K562 (cell line): ENCODE results near the gene CTRB2. TPM values are rescaled to one million over a fixed set of nuclear protein-coding genes. Genes with fewer than 3 reads are reported as not detected.

Source experiments
- polyA plus RNA-seq, 8 experiments: library from polyadenylated mRNA; depleted of rRNA in 4 of 8; stranded (reverse) in 5 of 8; unstranded in 3 of 8; fragments of >200 nt; fragmentation: Nextera tagmentation in 2 of 8; fragmentation: Illumina TruSeq in 1 of 8; extraction: Ambion mirVana in 2 of 8; extraction: Trizol in 1 of 8; gene quantifications; 2 replicates each; pipeline versions ENCODE4 v1.2.1 to v1.2.3, GENCODE V29; 2011 to 2014; ENCODE audit warnings: inconsistent platforms in 1 of 8, missing spikeins in 1 of 8
- total RNA-seq, 7 experiments: library from RNA; depleted of rRNA in 6 of 7; stranded (reverse); fragments of >200 nt in 6 of 7; fragmentation: Illumina TruSeq in 2 of 7; extraction: Trizol in 2 of 7; gene quantifications; 2 replicates each; pipeline versions ENCODE4 v1.2.1 to v1.2.3, GENCODE V29; 2011 to 2021; ENCODE audit warnings: low replicate concordance in 1 of 7

The CTRB2 gene
- total and polyA plus RNA-seq, 9 of the 15 experiments (the other 6 are each of a cell fraction or from before 2014, with no cell fraction given), result 5.1 TPM; not detected in 8

Other genes with a start within 250 kb of the CTRB2 start
- 19.6 and 35.1 TPM in 2 replicates for gene WDR59, start 222.0 kb downstream of the CTRB2 start, total RNA-seq (2014; rRNA removed)
- gene WDR59, start 222.0 kb downstream of the CTRB2 start, total RNA-seq (2014; rRNA removed; fragmentation: Illumina TruSeq; extraction: Trizol), result 32.2 and 34.7 TPM in 2 replicates
- 20.0 and 28.0 TPM in 2 replicates for gene WDR59, start 222.0 kb downstream of the CTRB2 start, total RNA-seq (2015; rRNA removed; fragmentation: Illumina TruSeq; extraction: Trizol)
- gene WDR59, start 222.0 kb downstream of the CTRB2 start, total RNA-seq (2021), result 81.3 and 94.3 TPM in 2 replicates
- gene WDR59, start 222.0 kb downstream of the CTRB2 start, polyA plus RNA-seq (2011; rRNA removed), result 119 and 126 TPM in 2 replicates
- gene WDR59, start 222.0 kb downstream of the CTRB2 start, polyA plus RNA-seq (2014; fragmentation: Illumina TruSeq; extraction: Trizol), result 47.6 and 59.0 TPM in 2 replicates
- 10 to 100 TPM; 12.7 to 16.2 TPM for gene WDR59, start 222.0 kb downstream of the CTRB2 start, polyA plus RNA-seq (2014; fragmentation: Nextera tagmentation; extraction: Ambion mirVana)
- gene WDR59, start 222.0 kb downstream of the CTRB2 start, polyA plus RNA-seq (2014; rRNA removed), result 52.2 and 57.4 TPM in 2 replicates
- 30.4 and 32.4 TPM in 2 replicates for gene ZNRF1, start 208.1 kb downstream of the CTRB2 start, total RNA-seq (2014; rRNA removed)
- 10.6 and 15.5 TPM in 2 replicates for gene ZNRF1, start 208.1 kb downstream of the CTRB2 start, total RNA-seq (2014; rRNA removed; fragmentation: Illumina TruSeq; extraction: Trizol)
- gene ZNRF1, start 208.1 kb downstream of the CTRB2 start, total RNA-seq (2015; rRNA removed; fragmentation: Illumina TruSeq; extraction: Trizol), result 17.2 and 18.8 TPM in 2 replicates
- gene ZNRF1, start 208.1 kb downstream of the CTRB2 start, total RNA-seq (2021), result 35.3 and 37.7 TPM in 2 replicates
- 19.1 and 25.1 TPM in 2 replicates for gene ZNRF1, start 208.1 kb downstream of the CTRB2 start, polyA plus RNA-seq (2011; rRNA removed)
- gene ZNRF1, start 208.1 kb downstream of the CTRB2 start, polyA plus RNA-seq (2014; fragmentation: Illumina TruSeq; extraction: Trizol), result 20.1 and 21.0 TPM in 2 replicates
- 10 to 100 TPM in 1 of 2 experiments, 1 to 10 TPM in 1; 9.5 to 20.0 TPM for gene ZNRF1, start 208.1 kb downstream of the CTRB2 start, polyA plus RNA-seq (2014; fragmentation: Nextera tagmentation; extraction: Ambion mirVana)
- gene ZNRF1, start 208.1 kb downstream of the CTRB2 start, polyA plus RNA-seq (2014; rRNA removed), result 21.8 and 23.9 TPM in 2 replicates
- gene LDHD, start 90.4 kb downstream of the CTRB2 start, total RNA-seq (2014; rRNA removed), result 0.33 and 0.73 TPM in 2 replicates
- gene LDHD, start 90.4 kb downstream of the CTRB2 start, total RNA-seq (2014; rRNA removed; fragmentation: Illumina TruSeq; extraction: Trizol), result not detected in 2 replicates
- gene LDHD, start 90.4 kb downstream of the CTRB2 start, total RNA-seq (2015; rRNA removed; fragmentation: Illumina TruSeq; extraction: Trizol), result 0.19 and 0.40 TPM in 2 replicates
- 0.69 and 0.83 TPM in 2 replicates for gene LDHD, start 90.4 kb downstream of the CTRB2 start, total RNA-seq (2021)
- 0.08 and 0.33 TPM in 2 replicates for gene LDHD, start 90.4 kb downstream of the CTRB2 start, polyA plus RNA-seq (2011; rRNA removed)
- gene LDHD, start 90.4 kb downstream of the CTRB2 start, polyA plus RNA-seq (2014; fragmentation: Illumina TruSeq; extraction: Trizol), result 0.19 and 0.25 TPM in 2 replicates
- not detected for gene LDHD, start 90.4 kb downstream of the CTRB2 start, polyA plus RNA-seq (2014; fragmentation: Nextera tagmentation; extraction: Ambion mirVana)
- gene LDHD, start 90.4 kb downstream of the CTRB2 start, polyA plus RNA-seq (2014; rRNA removed), result 0.39 and 0.86 TPM in 2 replicates
- 9.3 and 10.4 TPM in 2 replicates for gene ZFP1, start 58.6 kb downstream of the CTRB2 start, total RNA-seq (2014; rRNA removed)
- gene ZFP1, start 58.6 kb downstream of the CTRB2 start, total RNA-seq (2014; rRNA removed; fragmentation: Illumina TruSeq; extraction: Trizol), result 14.7 and 16.1 TPM in 2 replicates
- gene ZFP1, start 58.6 kb downstream of the CTRB2 start, total RNA-seq (2015; rRNA removed; fragmentation: Illumina TruSeq; extraction: Trizol), result 13.7 and 14.0 TPM in 2 replicates
- gene ZFP1, start 58.6 kb downstream of the CTRB2 start, total RNA-seq (2021), result 10.8 and 14.7 TPM in 2 replicates
- gene ZFP1, start 58.6 kb downstream of the CTRB2 start, polyA plus RNA-seq (2011; rRNA removed), result 10.8 and 13.3 TPM in 2 replicates
- 11.4 and 11.6 TPM in 2 replicates for gene ZFP1, start 58.6 kb downstream of the CTRB2 start, polyA plus RNA-seq (2014; fragmentation: Illumina TruSeq; extraction: Trizol)
- 1 to 10 TPM; 2.6 to 4.1 TPM for gene ZFP1, start 58.6 kb downstream of the CTRB2 start, polyA plus RNA-seq (2014; fragmentation: Nextera tagmentation; extraction: Ambion mirVana)
- gene ZFP1, start 58.6 kb downstream of the CTRB2 start, polyA plus RNA-seq (2014; rRNA removed), result 5.2 and 6.5 TPM in 2 replicates
- gene CTRB1, start 11.8 kb upstream of the CTRB2 start, total RNA-seq (2014; rRNA removed), result not detected in 2 replicates
- not detected in 2 replicates for gene CTRB1, start 11.8 kb upstream of the CTRB2 start, total RNA-seq (2014; rRNA removed; fragmentation: Illumina TruSeq; extraction: Trizol)
- not detected in 2 replicates for gene CTRB1, start 11.8 kb upstream of the CTRB2 start, total RNA-seq (2015; rRNA removed; fragmentation: Illumina TruSeq; extraction: Trizol)
- gene CTRB1, start 11.8 kb upstream of the CTRB2 start, total RNA-seq (2021), result 2.3 and 5.3 TPM in 2 replicates
- gene CTRB1, start 11.8 kb upstream of the CTRB2 start, polyA plus RNA-seq (2011; rRNA removed), result not detected in 2 replicates
- gene CTRB1, start 11.8 kb upstream of the CTRB2 start, polyA plus RNA-seq (2014; fragmentation: Illumina TruSeq; extraction: Trizol), result not detected in 2 replicates
- gene CTRB1, start 11.8 kb upstream of the CTRB2 start, polyA plus RNA-seq (2014; fragmentation: Nextera tagmentation; extraction: Ambion mirVana), result not detected
- not detected in 2 replicates for gene CTRB1, start 11.8 kb upstream of the CTRB2 start, polyA plus RNA-seq (2014; rRNA removed)
- gene BCAR1, start 44.5 kb upstream of the CTRB2 start, total RNA-seq (2014; rRNA removed), result 14.1 and 16.0 TPM in 2 replicates
- 1.1 and 1.7 TPM in 2 replicates for gene BCAR1, start 44.5 kb upstream of the CTRB2 start, total RNA-seq (2014; rRNA removed; fragmentation: Illumina TruSeq; extraction: Trizol)
- 7.2 and 8.8 TPM in 2 replicates for gene BCAR1, start 44.5 kb upstream of the CTRB2 start, total RNA-seq (2015; rRNA removed; fragmentation: Illumina TruSeq; extraction: Trizol)
- gene BCAR1, start 44.5 kb upstream of the CTRB2 start, total RNA-seq (2021), result 25.6 and 26.3 TPM in 2 replicates
- 3.6 and 6.0 TPM in 2 replicates for gene BCAR1, start 44.5 kb upstream of the CTRB2 start, polyA plus RNA-seq (2011; rRNA removed)
- 3.4 and 11.4 TPM in 2 replicates for gene BCAR1, start 44.5 kb upstream of the CTRB2 start, polyA plus RNA-seq (2014; fragmentation: Illumina TruSeq; extraction: Trizol)
- gene BCAR1, start 44.5 kb upstream of the CTRB2 start, polyA plus RNA-seq (2014; fragmentation: Nextera tagmentation; extraction: Ambion mirVana), result under 1 TPM; 0.10 to 0.13 TPM
- gene BCAR1, start 44.5 kb upstream of the CTRB2 start, polyA plus RNA-seq (2014; rRNA removed), result 9.8 and 10.5 TPM in 2 replicates
- gene CFDP1, start 226.3 kb upstream of the CTRB2 start, total RNA-seq (2014; rRNA removed), result 40.0 and 43.7 TPM in 2 replicates
- 70.4 and 73.6 TPM in 2 replicates for gene CFDP1, start 226.3 kb upstream of the CTRB2 start, total RNA-seq (2014; rRNA removed; fragmentation: Illumina TruSeq; extraction: Trizol)
- gene CFDP1, start 226.3 kb upstream of the CTRB2 start, total RNA-seq (2015; rRNA removed; fragmentation: Illumina TruSeq; extraction: Trizol), result 76.7 and 77.1 TPM in 2 replicates
- gene CFDP1, start 226.3 kb upstream of the CTRB2 start, total RNA-seq (2021), result 30.3 and 31.5 TPM in 2 replicates
- gene CFDP1, start 226.3 kb upstream of the CTRB2 start, polyA plus RNA-seq (2011; rRNA removed), result 29.2 and 44.3 TPM in 2 replicates
- gene CFDP1, start 226.3 kb upstream of the CTRB2 start, polyA plus RNA-seq (2014; fragmentation: Illumina TruSeq; extraction: Trizol), result 61.1 and 78.4 TPM in 2 replicates
- 10 to 100 TPM; 33.4 to 61.7 TPM for gene CFDP1, start 226.3 kb upstream of the CTRB2 start, polyA plus RNA-seq (2014; fragmentation: Nextera tagmentation; extraction: Ambion mirVana)
- gene CFDP1, start 226.3 kb upstream of the CTRB2 start, polyA plus RNA-seq (2014; rRNA removed), result 57.5 and 65.0 TPM in 2 replicates